NOMO-1 treated with DMSO at 0.1 percent for 48 hours (cell line): Measurements from ENCODE around the gene ANKRD33B.
A peak's percentile ranks its signal among the peaks of the same experiment; 100 is the strongest.
"Not testable (repeated sequence)": the region's sequence is repeated elsewhere in the genome, so short reads cannot be mapped to it uniquely, and the experiment has no call there.

Experiments used
- DNase-seq: peaks from one replicate; lab custom pipeline; 2025; ENCODE audit not compliant: unreplicated experiment; lab: John Stamatoyannopoulos, UW

The ANKRD33B gene

DNA sequence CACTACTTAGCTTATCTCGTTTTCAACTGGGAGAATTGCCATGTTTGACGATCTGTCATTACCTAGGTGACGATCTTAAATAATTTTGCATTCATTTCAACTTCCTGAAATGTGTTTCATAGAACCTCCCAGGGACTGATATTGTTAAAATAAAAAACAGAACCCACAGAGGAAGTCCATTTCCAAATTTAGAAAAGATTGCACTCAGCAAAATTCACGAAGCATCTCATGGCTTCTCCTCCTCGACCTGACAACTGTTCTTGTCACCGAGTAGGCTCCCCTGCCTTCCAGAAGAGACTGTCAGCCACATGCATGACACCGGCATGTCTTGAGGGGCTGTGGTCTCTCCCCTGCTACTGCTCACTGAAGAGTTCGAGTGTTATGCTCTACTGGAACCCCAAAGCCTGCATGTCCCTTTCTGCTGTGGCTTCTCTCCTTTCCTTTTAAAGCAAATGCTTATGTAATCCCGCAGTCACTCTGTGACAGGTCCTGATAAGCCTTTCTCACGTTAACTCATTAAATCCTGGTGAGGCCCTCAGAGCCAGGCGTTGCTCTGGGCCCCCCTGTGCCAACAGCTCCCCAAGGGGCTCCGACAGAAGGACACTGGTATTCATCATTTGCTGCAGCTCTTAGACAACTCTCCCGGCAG, 26.8 kb upstream of the ANKRD33B start:
- DNase-seq: peak; percentile 98

DNA sequence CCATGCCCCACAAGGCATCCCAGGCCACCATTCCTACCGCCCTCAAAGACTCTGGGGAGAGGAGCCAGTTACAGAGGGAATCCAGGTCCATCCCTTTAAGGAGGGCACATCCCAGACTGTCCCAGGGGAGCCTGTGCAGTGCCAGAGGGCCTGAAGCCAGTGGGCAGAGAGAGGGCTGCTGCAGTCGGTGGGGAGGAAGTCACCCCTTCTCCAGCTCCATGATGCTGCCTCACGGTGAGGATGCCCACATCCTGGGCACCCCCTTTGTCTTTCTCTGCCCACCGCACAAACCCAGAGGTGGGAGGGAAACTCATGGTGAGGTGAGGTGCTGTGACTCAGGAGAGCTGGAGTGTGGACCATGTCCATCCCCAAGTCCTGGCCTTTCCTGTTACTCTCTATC, 26.2 kb upstream of the ANKRD33B start:
- DNase-seq: no peak

DNA sequence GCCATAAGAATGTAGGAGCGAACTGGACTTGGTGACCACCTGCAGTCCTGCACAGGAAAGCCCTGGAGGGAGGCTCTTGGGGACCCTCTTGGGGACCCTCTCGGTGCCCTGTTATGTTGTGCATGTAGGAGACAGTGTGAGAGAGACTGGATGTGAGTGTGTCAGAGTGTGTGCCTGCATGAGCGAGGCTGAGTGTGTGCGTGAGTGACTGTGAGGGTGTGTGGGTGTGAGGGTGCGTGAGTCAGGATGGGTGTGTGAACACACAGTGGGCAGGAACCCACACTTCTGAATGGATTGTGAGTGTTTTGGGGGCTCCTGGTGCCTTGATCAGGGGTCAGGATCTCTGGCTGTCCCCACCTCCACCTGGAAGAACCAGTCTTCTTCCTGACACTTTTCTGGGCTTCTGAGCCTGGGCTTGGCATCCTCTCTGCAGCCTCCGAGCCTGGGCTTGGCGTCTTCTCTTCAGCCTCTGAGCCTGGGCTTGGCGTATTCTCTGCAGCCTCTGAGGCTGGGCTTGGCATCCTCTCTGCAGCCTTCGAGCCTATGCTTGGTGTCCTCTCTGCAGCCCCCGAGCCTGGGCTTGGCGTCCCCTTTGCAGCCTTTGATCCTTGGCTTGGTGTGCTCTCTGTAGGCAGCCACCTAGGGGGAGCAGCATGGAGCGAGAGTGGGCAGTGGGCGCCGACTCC, 25.6 kb upstream of the ANKRD33B start:
- DNase-seq: no peak

DNA sequence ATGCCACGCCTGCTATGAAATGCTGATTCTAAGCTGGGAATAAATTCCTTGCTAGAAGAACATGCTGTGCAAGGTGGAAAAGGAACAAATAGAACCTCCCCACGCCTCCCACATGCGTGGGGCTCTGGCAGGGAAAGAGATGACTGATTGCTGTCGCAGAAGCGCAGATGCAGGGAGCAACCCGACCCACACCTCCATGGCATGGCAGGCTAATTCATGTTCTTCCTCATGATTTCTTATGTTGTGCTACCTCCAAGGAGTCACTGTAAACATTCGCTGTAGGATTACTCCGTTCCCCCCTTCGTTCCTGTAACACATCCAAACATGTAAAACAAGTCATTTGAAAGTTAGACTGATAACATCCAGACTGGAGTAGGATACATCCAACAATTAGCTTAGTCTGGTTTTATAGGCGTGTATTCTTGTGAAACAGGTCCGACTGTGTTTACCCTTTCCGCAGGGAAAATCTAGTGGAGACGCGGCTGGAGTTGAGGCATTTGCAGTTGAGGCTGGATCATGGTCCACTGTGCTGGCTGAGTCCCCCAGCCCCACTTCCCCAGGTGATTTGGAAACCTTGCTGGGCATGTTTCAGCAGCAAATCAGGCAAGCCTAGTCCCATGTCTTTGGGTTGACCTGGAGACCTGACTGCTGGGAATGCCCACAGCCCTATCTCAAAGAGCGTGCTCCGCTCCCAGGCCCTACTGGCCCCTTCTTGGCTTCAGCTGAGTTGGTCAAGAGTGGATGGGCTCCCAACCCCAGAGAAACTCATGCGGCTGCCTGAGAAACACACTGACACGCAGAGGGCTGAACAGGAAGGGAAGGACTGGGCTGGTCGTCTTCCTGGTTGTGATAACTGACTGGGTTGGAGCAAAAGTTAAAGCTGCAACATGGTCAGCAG, 24.8 kb upstream of the ANKRD33B start:
- peak; percentile 36 for DNase-seq

DNA sequence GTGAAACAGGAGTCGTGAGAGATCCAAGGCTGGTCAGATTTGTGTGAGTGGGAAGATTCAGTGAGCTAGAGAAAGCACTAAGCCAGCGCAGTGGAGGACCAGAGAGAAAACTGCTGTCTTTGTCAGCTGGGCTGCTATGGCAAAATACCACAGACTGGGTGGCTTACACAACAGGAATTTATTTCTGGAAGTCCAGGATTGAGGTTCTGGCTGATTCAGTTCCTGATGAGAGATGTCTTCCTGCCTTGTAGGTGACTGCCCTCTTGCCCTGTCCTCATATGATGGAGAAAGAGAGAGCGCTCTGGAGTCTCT, 24.2 kb upstream of the ANKRD33B start:
- DNase-seq: no peak

DNA sequence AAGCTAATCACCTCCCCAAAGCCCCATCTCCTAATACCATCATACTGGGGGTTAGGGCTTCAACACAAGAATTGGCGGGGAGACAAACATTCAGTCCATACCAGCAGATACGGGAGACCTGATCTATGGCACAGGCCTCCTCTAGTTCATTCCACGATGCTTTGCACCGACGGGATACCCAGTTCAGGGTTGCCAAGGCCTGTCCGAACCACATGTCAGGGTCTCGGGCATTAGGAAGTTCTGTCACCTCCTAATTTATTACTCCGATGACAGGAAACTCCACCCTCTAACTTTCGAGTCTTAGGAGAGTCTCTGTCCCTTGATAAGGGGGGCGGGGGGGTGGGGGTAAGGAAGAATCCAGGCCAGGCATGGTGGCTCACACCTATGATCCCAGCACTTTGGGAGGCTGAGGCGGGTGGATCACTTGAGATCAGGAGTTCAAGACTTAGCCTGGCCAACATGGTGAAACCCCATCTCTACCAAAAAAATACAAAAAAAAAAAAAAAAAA, 23.8 kb upstream of the ANKRD33B start:
- DNase-seq: no peak

DNA sequence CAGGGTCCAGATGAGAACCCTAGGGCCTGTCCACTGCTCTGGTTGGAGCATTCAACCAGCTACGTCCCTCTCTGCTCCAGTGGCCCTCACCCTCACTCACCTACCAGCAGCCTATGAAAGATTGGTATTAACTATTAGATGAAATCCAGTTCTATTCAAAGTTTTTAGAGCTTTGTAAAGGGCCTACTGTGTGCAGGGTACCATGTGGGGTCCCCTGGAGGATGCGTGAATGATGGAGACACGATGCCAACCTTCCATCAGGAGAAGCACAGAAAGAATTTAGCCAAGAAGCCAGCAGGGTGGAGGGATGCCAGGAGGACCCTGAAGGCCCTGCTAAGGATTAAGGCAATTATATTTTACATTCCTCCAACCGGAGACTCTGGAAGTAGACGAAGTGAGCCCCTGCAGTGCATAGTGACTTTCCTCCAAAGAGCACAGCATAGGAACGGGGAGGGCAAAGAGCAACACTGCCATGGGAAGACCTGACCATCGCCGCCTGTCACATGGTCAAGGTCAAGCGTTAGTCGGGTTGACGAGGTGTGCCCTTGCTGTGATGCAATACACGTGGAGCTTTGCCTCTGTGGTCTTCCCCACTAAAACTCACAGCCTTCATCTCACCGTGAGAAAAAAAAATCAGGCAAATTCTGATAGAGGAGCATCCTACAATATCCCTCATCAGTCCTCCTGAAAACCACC, 22.8 kb upstream of the ANKRD33B start:
- DNase-seq: no peak

DNA sequence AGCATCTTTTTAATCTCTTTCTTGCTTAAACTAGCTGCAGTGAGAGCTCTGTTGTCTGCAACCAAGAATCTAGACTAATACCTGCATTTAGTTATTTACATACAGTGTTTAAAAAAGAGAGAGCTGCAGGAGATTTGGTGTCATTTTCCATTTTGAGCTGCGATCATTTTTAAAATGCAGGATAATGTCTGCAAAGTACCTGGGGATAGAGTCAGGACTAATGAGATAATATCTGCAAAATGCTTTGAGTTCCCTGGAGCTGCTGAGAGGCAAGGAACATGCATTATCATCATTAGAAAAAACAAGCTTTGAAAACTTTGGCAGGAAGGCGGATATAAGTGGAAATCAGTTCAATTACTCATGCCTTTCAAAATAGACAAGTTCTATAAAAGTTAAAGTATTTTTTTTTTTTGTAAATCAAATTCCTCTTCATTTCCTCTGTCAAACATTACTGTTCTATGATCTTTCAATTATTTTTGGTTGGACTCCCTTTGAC, 21.8 kb upstream of the ANKRD33B start:
- DNase-seq: no peak

DNA sequence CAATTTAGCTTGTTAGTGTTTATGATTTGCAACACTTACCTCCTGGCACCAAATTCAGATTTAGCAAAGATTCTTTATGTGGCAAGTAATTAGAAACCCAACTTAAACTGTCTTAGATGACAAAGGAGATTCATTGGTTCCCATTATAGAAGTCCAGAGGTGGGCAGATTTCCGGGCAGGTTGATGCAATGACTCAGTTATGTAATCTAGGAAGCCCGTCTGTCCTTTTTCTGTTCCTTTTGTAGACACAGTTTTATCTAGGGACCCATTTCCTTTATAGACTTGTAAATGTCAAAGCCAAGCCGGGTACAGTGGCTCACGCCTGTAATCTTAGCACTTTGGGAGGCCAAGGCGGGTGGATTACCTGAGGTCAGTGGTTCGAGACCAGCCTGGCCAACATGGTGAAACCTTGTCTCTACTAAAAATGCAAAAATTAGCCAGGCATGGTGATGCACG, 20.3 kb upstream of the ANKRD33B start:
- peak; percentile 100 for DNase-seq

DNA sequence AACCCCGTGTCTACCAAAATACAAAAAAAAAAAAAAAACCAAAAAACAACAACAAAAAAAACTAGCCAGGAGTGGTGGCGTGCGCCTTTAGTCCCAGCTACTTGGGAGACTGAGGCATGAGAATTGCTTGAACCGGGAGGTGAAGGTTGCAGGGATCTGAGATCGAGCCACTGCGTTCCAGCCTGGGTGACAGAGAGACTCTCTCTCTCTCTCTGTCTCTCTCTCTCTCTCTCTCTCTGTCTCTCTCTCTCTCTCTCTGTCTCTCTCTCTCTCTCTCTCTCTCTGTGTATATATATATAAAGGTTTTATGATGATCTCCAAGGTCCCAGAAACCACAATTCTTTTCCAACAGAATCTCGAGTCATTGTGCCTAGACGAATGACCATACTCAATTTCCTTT, 18.8 kb upstream of the ANKRD33B start:
- DNase-seq: no peak

DNA sequence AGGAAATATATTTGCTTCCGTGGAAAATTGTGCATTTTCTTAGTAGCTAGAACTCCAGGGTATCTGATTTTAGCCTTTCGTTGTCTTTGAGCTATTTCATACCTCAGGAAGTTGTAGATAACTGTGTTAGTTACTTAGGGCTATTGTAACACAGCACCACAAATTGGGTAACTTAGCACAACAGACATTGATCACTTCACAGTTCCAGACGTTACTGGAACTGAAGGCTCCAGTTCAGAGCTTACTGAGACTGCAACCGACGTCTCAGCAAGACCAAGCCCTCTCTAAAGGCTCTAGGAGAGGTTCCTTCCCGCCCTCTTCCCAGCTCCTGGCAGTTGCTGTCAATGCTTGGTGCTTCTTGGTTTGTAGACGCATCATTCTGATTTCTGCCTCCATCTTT, 17.7 kb upstream of the ANKRD33B start:
- peak; percentile 65 for DNase-seq

DNA sequence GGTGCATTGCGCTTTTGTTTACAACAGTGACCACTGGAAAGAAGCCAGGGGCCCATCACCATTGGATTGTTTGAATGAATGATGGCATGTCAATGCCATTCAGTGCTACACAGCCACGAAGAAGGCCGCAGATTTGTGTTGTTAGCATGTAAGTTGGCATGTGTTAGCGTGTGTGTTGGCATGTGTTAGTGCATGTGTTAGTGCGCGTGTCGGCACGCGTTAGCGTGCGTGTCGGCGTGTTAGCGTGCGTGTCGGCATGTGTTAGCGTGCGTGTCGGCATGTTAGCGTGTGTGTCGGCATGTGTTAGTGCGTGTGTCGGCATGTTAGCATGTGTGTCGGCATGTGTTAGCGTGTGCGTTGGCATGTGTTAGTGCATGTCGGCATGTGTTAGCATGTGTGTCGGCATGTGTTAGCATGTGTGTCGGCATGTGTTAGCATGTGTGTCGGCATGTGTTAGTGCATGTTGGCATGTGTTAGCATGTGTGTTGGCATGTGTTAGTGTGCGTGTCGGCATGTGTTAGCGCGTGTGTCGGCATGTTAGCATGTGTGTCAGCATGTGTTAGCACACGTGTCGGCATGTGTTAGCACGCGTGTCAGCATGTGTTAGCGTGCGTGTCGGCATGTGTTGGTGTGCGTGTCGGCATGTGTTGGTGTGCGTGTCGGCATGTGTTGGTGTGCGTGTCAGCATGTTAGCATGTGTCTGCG, 15.3 kb upstream of the ANKRD33B start:
- DNase-seq: no peak

DNA sequence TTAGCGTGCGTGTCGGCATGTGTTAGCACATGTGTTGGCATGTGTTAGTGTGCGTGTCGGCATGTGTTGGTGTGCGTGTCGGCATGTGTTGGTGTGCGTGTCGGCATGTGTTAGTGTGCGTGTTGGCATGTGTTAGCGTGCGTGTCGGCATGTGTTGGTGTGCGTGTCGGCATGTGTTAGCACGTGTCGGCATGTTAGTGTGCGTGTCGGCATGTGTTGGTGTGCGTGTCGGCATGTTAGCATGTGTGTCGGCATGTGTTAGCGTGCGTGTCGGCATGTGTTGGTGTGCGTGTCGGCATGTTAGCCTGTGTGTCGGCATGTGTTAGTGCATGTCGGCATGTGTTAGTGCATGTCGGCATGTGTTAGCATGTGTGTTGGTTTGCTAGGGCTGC, 14.8 kb upstream of the ANKRD33B start:
- not testable (repeated sequence) for DNase-seq

DNA sequence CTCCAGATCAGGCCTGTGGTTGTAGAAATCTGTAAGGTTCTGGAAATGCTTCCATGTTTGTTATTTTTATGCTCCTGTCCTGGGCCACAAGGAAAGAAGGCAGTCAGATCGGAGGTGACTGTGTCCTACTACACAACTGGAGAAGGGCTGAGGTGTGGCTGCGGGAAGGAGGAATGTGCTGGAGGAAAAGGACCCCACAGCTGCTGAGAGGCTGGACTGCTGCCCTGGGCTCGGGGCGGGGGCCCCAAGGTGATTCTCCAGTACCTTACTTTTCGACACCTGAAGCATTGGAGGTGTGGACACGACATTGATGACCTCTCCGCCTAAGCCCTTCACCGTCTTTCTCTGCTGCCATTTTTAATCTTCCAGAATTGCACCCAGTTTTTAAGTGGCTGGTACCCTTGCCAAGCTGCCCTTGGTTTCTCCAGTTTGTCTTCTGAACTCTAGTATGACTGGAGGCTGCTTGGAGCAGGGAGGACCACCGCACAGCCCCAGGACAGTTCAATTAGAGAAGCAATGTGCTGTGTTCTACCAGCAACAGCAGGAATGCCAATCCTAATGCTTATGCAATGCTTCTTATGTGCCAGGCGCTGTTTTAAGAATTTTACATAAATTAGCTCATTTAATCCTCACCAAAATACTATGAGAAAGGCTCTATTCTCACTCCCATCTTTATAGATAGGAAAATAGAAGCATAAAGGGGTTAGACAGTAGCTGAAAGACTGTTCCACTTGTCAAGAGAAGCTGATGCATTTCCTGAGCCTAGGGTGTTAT, 13.5 kb upstream of the ANKRD33B start:
- DNase-seq: no peak

DNA sequence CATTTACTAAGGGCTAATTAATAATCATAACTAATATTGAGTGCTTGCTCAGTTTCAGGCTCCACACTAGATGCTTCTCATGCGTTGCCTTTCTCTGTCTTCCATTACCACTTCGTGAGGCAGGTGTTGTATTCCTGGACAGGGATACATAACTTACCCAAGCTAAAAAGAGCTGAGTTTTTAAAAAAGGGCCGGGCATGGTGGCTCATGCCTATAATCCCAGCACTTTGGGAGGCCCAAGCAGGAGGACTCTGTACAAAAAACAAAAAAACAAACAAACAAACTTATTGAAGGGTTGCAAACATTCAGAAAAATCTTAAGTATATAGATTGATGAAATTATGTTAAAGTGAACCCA, 12.1 kb upstream of the ANKRD33B start:
- no peak for DNase-seq

DNA sequence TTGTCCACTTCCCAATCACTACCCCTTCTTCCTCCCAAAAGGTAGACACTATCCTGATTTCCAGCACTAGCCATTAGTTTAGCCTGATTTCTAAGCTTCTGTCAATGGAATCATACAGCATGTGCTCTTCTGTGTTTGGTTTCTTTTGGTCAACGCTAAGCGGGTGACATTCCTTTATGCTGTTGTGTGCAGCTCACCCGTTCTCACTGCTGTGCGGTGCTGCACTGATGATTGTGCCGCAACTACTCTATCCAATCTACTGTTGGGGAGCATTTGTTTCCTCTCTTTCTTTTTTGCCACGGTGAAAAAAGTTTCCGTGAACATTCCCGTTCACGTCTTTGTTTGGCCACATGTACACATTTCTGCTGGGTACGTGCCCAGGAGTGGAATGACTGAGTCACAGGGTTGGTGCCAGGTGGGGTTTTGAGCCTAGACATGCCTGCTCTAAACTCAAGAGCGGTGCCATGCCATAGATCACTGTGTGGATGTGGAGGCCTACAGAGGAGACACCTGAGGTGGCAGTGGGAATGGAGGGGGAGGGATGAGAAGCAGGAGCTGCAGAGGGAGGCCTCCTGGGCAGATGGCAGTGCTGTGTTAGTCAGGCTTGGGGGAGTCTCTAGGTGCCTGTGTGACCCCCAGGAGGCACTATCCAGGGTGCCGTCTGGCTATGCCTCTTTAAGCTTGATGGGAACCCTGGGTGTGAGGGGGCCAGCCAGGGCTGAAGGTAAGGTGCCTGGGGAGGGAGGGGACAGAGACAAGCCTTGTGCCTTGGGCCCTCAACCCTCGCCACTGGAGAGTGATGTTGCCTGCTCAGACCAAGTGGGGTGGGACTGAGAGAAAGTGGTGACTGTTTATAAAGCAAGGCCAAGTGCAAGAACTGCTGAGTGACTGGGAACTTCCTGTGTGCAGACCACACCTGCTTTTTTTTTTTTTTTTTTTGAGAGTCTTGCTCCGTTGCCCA, 11.4 kb upstream of the ANKRD33B start:
- peak; percentile 40 for DNase-seq

DNA sequence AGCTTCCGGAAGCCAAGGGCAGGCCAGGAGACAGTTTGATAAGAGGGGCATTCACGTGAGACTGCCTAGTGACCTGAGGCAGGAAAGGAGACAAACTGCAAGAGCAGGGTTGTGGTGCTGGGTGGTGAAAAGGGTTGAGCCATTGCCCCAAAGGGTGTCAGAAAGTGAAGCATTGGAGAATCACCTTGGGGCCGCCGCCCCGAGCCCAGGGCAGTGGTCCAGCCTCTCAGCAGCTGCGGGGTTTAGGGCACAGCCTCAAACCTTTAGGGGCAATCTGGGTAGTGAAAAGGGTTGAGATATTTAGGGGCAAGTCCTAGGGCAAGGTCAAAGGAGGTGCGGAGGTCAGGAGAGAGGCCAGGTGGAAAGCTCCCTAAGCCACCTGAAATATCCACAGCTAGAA, 10.4 kb upstream of the ANKRD33B start:
- DNase-seq: no peak

DNA sequence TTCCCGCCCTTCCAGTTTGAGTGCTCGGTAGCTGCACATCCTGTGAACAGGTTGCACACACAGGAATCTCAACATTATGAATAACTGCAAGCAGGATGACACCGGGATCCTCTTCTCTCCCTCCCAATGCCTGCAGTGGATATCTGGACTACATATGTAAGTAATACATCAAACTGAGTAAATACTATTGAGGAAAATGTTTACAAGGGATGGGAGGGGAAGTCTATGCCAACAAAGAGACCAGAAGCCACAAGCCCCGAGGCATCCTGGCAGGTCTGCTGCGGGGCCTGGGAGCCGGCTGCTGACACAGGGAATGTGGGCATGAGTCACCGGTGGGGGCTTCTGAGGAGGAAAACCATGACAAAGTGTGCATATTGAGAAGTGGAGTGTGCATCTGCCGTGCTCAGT, 8.6 kb upstream of the ANKRD33B start:
- DNase-seq: no peak
